22Rv1 (cell line): ENCODE measurements around the gene CFL1.

ENCODE experiments used
- CTCF ChIP-seq: fragments of 450-650 bp; IDR thresholded peaks from 2 replicates; pipeline ENCODE4 v1.5.1; 2017; ENCODE audit warnings: mild to moderate bottlenecking
- ZFX ChIP-seq: fragments of 450-650 bp; IDR thresholded peaks from 2 replicates; pipeline ENCODE4 v1.6.1; 2017; ENCODE audit warnings: antibody characterized with exemption, borderline replicate concordance

DNA sequence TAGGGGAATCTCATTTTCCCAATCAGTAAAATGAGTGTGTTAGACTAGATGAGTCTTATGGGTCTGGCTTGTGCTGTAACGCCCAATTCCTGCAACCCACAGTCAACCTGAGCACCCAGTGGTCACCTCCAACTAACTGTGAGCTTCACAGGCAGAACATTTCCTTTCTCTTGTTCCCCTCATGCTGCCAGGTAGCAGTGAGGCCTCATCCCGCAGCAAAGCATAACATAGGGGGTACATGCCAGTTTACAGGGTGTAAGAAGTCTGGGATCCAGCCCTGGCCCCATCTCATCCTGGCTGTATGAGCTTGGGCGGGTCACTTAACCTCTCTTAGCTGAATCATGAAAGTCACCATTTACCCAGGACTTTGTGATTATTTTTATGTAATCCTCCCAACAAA, 10.9 kb upstream of the CFL1 start:
- TF ChIP-seq CTCF, result no peak
- no peak for TF ChIP-seq ZFX
